Mucosa of rectum (tissue), 2 donors: ENCODE data around the gene SLC38A8.

Experiments
- H3K27ac ChIP-seq, 2 donors: one replicate each; pipeline ENCODE4 v1.7.0; 2013; ENCODE audit warnings: inconsistent platforms in 2 of 2, low read depth in 2 of 2, low read length in 2 of 2
- H3K27me3 ChIP-seq, 2 donors: one replicate each; pipeline ENCODE4 v1.7.0; 2013; ENCODE audit warnings: low read length in 2 of 2; ENCODE audit not compliant: control insufficient read depth in 2 of 2, insufficient read depth in 2 of 2
- H3K36me3 ChIP-seq, 2 donors: one replicate each; pipeline ENCODE4 v1.7.0; 2013; ENCODE audit warnings: low read length in 2 of 2; ENCODE audit not compliant: control insufficient read depth in 2 of 2, insufficient read depth in 2 of 2
- H3K4me1 ChIP-seq, 2 donors: one replicate each; pipeline ENCODE4 v1.7.0; 2013; ENCODE audit warnings: low read length in 2 of 2, mild to moderate bottlenecking in 1 of 2; ENCODE audit not compliant: control insufficient read depth in 2 of 2, insufficient read depth in 2 of 2
- H3K4me3 ChIP-seq, 2 donors: one replicate each; pipeline ENCODE4 v1.7.0; 2013; ENCODE audit warnings: low read length in 2 of 2
- H3K9ac ChIP-seq, 2 donors: one replicate each; pipeline ENCODE4 v1.7.0; 2013; ENCODE audit warnings: low read length in 2 of 2, low read depth in 1 of 2, mild to moderate bottlenecking in 1 of 2
- H3K9me3 ChIP-seq, 2 donors: one replicate each; pipeline ENCODE4 v1.7.0; 2013; ENCODE audit warnings: low read length in 2 of 2; ENCODE audit not compliant: control insufficient read depth in 2 of 2
- donor health status: healthy.
- donor health status: Normal muscosa, but diverticular disease.

SLC38A8 gene

DNA sequence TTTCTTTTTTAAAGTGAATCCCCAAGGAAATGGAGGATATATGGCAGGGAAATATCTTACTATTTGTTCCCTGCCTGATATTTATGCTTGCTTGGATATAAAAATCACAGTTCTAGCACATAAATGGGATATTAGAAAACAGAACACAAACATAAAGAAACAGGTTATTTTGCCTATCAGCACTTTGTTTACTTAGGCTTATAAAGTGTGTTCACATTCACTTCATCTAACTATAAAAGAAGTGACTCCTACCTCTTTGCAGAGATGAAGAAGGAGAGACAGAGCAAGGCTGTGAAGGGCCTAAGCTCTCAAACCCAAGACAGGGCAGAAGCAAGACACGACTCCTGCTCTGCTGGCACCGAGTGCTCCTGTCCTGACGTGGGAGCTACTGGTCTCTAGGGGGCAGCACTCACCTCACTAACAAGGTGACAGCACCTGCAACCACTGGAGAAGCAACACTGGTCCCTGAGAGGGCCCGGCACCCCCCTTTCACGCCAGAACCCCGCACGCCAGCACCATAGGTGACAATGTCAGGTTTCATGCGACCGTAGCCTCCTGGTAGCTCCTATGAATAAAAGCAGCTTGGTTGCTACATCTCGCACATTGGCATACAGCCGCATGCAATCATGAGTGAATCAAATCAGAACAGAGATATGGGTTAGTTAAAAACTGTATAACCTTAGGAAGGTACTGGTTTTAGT is 42.1 kb upstream of the SLC38A8 start:
- Histone ChIP-seq H3K4me3 (no peak overlapping the region), H3K36me3 (peaks cover 70 to 83% of the 10 kb centered on the region in 2 donors), H3K4me1 (peaks cover 4 to 6% of the 10 kb centered on the region in 2 donors), H3K27me3 (no peaks in the 10 kb centered on the region), H3K9me3 (no peaks in the 10 kb centered on the region), H3K27ac (no peak overlapping the region), H3K9ac (no peak overlapping the region)

GRCh38 chr16:84082835-84083569 is 40.4 kb upstream of the SLC38A8 start:
- Histone ChIP-seq H3K9me3 (no peaks in the 10 kb centered on the region), H3K4me3 (no peak overlapping the region), H3K27me3 (no peaks in the 10 kb centered on the region), H3K27ac (no peak overlapping the region), H3K9ac (no peak overlapping the region), H3K4me1 (peaks cover 4 to 6% of the 10 kb centered on the region in 2 donors), H3K36me3 (peaks cover 69 to 78% of the 10 kb centered on the region in 2 donors)

GRCh38 chr16:84082110-84082509 is 39.5 kb upstream of the SLC38A8 start:
- peaks cover 4 to 6% of the 10 kb centered on the region in 2 donors for H3K4me1 ChIP-seq
- no peak overlapping the region for H3K4me3 ChIP-seq
- no peaks in the 10 kb centered on the region for H3K27me3 ChIP-seq
- no peak overlapping the region for H3K27ac ChIP-seq
- peaks cover 64 to 75% of the 10 kb centered on the region in 2 donors for H3K36me3 ChIP-seq
- H3K9me3 ChIP-seq: no peaks in the 10 kb centered on the region
- no peak overlapping the region for H3K9ac ChIP-seq

DNA sequence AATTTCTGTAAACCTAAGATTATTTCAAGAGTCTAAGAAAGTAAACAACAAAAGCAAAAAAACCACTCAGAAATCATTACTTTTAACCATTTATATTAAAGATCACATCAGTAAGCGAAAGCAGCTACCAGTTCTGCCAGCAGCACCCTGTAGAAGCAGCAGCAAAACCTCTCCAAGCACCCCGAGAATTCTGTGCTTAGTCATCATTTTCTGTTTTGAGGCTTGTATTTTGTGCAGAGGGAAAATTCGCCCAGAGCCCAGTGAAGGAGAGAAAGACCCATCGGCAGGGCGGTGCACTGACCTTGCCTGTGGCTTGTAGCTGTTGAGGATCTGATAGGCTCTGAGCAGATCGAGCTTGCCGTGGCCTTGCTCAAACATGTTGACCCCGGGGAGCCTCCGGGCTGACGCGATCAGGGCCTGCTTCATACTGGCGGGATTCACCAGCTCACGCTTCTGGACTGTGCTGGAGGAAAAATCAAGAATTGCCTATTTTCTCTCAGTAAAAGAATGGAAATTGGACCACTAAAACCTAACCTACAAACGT is 38.9 kb upstream of the SLC38A8 start:
- Histone ChIP-seq H3K9me3 (no peaks in the 10 kb centered on the region), H3K27me3 (no peaks in the 10 kb centered on the region), H3K27ac (no peak overlapping the region), H3K9ac (no peak overlapping the region), H3K36me3 (peaks cover 64 to 69% of the 10 kb centered on the region in 2 donors), H3K4me3 (no peak overlapping the region), H3K4me1 (peaks cover 4 to 6% of the 10 kb centered on the region in 2 donors)

DNA sequence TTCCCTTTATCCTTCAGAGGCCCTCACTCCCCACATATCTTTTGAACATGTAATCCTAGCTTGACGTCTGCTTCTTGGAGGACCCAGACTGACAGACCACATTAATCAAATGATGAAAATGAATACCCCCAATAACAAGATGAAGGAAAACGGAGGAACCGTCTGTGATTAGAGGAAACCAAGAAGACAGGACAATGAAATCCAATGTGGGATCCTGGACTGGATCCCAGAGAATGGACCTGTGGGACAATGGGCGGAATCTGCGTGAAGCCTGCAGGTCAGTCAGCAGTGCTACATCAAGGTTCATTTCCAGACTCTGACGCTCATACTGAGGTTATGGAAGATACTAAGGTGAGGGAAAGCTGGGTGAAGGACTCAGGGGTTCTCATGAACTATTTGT is 38.2 kb upstream of the SLC38A8 start:
- Histone ChIP-seq H3K9me3 (no peaks in the 10 kb centered on the region), H3K36me3 (peaks cover 61 to 62% of the 10 kb centered on the region in 2 donors), H3K27me3 (no peaks in the 10 kb centered on the region), H3K9ac (no peak overlapping the region), H3K27ac (no peak overlapping the region), H3K4me3 (no peak overlapping the region), H3K4me1 (peaks cover 0 to under 1% of the 10 kb centered on the region in 2 donors)

DNA sequence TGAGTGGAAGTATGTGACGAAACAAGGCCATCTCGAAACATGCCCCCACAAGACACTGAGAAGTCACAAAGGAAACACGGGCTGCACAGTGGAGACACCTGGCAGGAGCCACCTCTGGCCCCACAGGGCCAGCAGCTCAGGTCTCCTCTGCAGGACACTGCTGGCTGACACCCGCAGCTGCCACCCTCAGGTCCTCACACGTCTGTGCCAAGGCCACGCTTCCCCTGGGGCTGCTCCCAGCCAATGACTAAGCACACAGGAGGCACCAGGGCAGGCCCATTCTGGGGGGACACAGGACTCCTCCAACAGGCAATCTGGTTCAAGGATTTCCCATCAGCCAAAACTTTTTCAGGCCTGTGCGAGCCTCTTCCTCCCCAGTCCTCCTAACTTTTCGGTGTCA is 37.8 kb upstream of the SLC38A8 start:
- Histone ChIP-seq H3K36me3 (peaks cover 65 to 66% of the 10 kb centered on the region in 2 donors), H3K4me3 (no peak overlapping the region), H3K9me3 (no peaks in the 10 kb centered on the region), H3K9ac (no peak overlapping the region), H3K4me1 (no peaks in the 10 kb centered on the region), H3K27ac (no peak overlapping the region), H3K27me3 (no peaks in the 10 kb centered on the region)

DNA sequence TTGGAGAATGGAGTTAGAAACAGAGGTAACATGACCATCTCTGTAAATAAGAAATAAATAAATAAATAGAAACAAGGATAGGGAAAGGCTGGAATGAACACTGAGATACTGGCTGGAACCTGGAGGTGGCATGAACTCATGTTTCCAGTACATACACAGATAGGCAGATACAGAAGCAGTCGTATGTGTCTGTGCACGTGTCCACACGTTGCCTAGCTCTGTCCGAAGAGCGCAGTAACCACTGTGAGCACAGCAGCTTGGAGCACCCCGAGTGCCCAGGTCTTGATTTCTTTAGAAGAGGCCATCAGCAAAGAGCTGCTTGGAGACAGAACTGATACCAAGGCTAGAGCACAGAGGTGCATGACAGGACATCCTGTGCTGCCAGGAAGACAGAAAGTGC is 37.1 kb upstream of the SLC38A8 start:
- Histone ChIP-seq H3K27ac (no peak overlapping the region), H3K4me1 (no peaks in the 10 kb centered on the region), H3K9me3 (no peaks in the 10 kb centered on the region), H3K27me3 (no peaks in the 10 kb centered on the region), H3K36me3 (peaks cover 70% of the 10 kb centered on the region in 2 donors), H3K4me3 (no peak overlapping the region), H3K9ac (no peak overlapping the region)

DNA sequence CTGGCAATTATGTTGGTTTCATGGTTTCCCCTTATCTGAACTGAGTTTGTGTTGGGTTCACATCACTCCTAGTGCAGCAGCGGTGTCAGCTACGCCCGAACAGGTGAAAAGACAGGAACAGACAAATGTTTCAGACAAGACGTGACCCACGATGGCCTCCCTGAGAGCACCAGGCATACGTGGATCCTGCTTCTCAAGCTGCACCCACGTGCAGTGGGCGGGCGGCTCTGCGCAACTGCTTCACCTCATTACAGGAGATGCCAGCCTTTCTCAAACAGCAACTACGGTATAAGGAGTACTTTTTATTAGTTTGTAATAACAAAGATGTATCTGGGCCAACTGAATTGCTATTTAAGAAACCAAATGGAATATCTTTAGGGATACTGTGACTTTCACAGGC is 32.8 kb upstream of the SLC38A8 start:
- Histone ChIP-seq H3K9ac (no peak overlapping the region), H3K27ac (no peak overlapping the region), H3K27me3 (no peaks in the 10 kb centered on the region), H3K9me3 (no peaks in the 10 kb centered on the region), H3K4me3 (no peak overlapping the region), H3K4me1 (no peaks in the 10 kb centered on the region), H3K36me3 (peaks cover 59 to 63% of the 10 kb centered on the region in 2 donors)

DNA sequence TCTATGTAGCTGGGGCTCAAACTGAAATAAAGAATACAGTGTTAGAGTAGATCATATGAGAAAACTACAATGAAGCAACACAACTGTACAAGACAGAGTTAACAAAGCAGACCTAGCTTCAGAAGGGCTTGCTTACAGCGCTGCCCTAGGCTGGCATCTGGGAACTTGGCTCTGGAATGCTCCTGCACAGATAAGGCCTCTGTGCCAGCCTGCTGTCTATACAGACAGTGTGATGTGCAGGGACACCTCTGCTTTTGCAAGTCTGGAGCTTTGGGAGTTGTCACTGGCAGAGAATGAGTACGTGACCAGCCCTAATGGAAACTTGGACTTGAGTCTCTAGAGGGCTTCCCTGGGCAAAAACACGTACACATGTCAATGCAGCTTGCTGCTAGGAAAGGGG is 32.1 kb upstream of the SLC38A8 start:
- no peak overlapping the region for H3K9ac ChIP-seq
- no peaks in the 10 kb centered on the region for H3K9me3 ChIP-seq
- no peak overlapping the region for H3K4me3 ChIP-seq
- H3K4me1 ChIP-seq: no peaks in the 10 kb centered on the region
- no peak overlapping the region for H3K27ac ChIP-seq
- peaks cover 59 to 66% of the 10 kb centered on the region in 2 donors for H3K36me3 ChIP-seq
- H3K27me3 ChIP-seq: no peaks in the 10 kb centered on the region

- peaks cover 69 to 78% of the 10 kb centered on the region in 2 donors for H3K36me3 ChIP-seq
- H3K9me3 ChIP-seq: no peaks in the 10 kb centered on the region
- no peaks in the 10 kb centered on the region for H3K4me1 ChIP-seq
- H3K9ac ChIP-seq: no peak overlapping the region
- no peak overlapping the region for H3K4me3 ChIP-seq
- no peaks in the 10 kb centered on the region for H3K27me3 ChIP-seq
- no peak overlapping the region for H3K27ac ChIP-seq
These were observed 29.4 kb upstream of the SLC38A8 start for GRCh38 chr16:84072014-84072413.
